Measurements from ENCODE around the gene UPK3BL2.
A peak's percentile ranks its signal among the peaks of the same experiment; 100 is the strongest.
"Not testable (repeated sequence)": the region's sequence is repeated elsewhere in the genome, so short reads cannot be mapped to it uniquely, and the experiment has no call there.

UPK3BL2 gene

GRCh38 chr7:102544372-102544771 is 876 bp upstream of the UPK3BL2 start:
- not testable (repeated sequence) for H3K4me3 Mint-ChIP-seq; DNase-seq; H3K36me3 Mint-ChIP-seq (ENCODE audit: low read depth); H3K4me1 Mint-ChIP-seq; H3K9me3 Mint-ChIP-seq; H3K27me3 Mint-ChIP-seq; ATAC-seq; H3K27ac Mint-ChIP-seq

- H3K27ac Mint-ChIP-seq; H3K9me3 Mint-ChIP-seq; H3K4me3 Mint-ChIP-seq; DNase-seq; H3K27me3 Mint-ChIP-seq; ATAC-seq; H3K36me3 Mint-ChIP-seq (ENCODE audit: low read depth); H3K4me1 Mint-ChIP-seq: not testable (repeated sequence)
Observed at GRCh38 chr7:102542771-102543170, 725 bp downstream of the UPK3BL2 start.

- H3K4me1 Mint-ChIP-seq; H3K9me3 Mint-ChIP-seq; ATAC-seq; H3K36me3 Mint-ChIP-seq (ENCODE audit: low read depth); H3K4me3 Mint-ChIP-seq; DNase-seq; H3K27me3 Mint-ChIP-seq; H3K27ac Mint-ChIP-seq: not testable (repeated sequence)
Observed at GRCh38 chr7:102542083-102542482, 1.4 kb downstream of the UPK3BL2 start.

DNA sequence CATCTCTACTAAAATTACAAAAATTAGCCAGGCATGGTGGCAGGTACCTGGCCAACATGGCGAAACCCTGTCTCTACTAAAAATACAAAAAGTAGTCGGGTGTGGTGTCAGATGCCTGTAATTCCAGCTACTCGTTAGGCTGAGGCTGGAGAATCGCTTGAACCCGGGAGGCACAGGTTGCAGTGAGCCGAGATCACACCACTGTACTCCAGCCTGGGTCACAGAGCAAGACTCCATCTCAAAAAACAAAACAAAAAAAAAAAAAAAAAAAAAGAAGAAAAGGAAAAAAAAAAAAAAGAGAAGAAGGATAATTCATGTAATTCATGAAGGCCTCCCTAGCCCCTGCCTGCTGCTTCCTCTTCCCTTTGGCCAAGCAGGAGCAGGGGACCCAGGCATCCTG is 2.9 kb downstream of the UPK3BL2 start:
- not testable (repeated sequence) for H3K27ac Mint-ChIP-seq; DNase-seq; ATAC-seq; H3K9me3 Mint-ChIP-seq; H3K36me3 Mint-ChIP-seq (ENCODE audit: low read depth); H3K4me3 Mint-ChIP-seq; H3K4me1 Mint-ChIP-seq; H3K27me3 Mint-ChIP-seq

DNA sequence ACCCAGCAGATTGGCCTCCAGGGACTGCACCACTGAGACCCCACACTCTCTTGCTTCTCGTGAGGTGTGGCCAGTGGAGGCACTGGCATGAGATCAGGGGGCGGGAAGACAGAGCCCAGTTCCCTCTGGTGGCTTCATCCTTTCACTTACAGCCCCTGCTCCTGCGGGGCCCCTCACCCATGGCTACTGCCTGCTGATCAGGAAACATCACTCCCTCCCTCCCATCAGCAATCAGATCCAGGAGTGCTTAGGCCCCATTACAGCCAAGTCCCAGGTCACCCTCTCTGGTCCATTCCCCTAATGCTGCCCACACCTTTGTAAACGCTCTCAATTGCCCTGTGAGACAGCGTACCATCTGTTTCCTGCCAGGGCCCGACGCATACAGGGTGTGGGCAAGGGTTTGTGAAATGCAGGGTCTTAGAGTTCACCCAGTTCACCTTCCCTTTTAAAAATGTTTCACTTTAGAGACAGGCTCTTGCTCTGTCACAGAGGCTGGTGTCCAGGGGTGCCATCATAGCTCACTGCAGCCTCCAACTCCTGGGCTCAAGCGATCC is 8.4 kb downstream of the UPK3BL2 start:
- H3K36me3 Mint-ChIP-seq (ENCODE audit: low read depth); H3K27me3 Mint-ChIP-seq: not testable (repeated sequence)

DNA sequence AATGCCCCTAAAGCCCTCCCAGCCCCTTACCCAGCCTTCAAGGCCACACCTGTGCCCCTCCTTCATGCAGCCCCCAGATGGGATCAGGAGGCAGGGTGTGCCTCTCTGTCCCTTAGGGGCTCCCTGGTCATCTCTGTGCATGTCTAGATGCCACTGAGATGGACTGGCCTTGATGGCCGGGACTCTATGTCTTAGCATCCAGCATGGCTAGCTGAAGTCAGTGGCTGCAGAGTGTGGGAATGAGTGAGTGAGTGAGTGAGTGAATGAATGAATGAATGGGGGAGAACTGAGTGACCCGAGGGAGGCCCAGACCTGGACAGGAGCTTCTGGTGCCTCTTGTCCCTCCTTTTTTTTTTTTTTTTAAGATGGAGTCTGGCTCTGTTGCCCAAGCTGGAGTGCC is 11.4 kb downstream of the UPK3BL2 start:
- H3K27ac Mint-ChIP-seq; H3K36me3 Mint-ChIP-seq (ENCODE audit: low read depth); H3K27me3 Mint-ChIP-seq; H3K4me1 Mint-ChIP-seq; DNase-seq; H3K4me3 Mint-ChIP-seq; ATAC-seq; H3K9me3 Mint-ChIP-seq: not testable (repeated sequence)

More for the DNA sequence above, 8.4 kb downstream of the UPK3BL2 start:
- not testable (repeated sequence) for H3K9me3 Mint-ChIP-seq, DNase-seq, H3K4me1 Mint-ChIP-seq, H3K27ac Mint-ChIP-seq, H3K4me3 Mint-ChIP-seq, ATAC-seq

- H3K27me3 Mint-ChIP-seq; ATAC-seq; H3K36me3 Mint-ChIP-seq (ENCODE audit: low read depth); H3K4me3 Mint-ChIP-seq; H3K9me3 Mint-ChIP-seq; H3K27ac Mint-ChIP-seq; H3K4me1 Mint-ChIP-seq; DNase-seq: not testable (repeated sequence)
Observed at GRCh38 chr7:102531583-102531982, 11.9 kb downstream of the UPK3BL2 start.

- not testable (repeated sequence) for DNase-seq; H3K4me3 Mint-ChIP-seq; H3K4me1 Mint-ChIP-seq; H3K27ac Mint-ChIP-seq; H3K9me3 Mint-ChIP-seq; ATAC-seq; H3K27me3 Mint-ChIP-seq; H3K36me3 Mint-ChIP-seq (ENCODE audit: low read depth)
Observed at GRCh38 chr7:102527822-102528793, 15.4 kb downstream of the UPK3BL2 start.

GRCh38 chr7:102527182-102527581 is 16.3 kb downstream of the UPK3BL2 start:
- not testable (repeated sequence) for ATAC-seq; H3K27ac Mint-ChIP-seq; H3K4me1 Mint-ChIP-seq; H3K36me3 Mint-ChIP-seq (ENCODE audit: low read depth); H3K27me3 Mint-ChIP-seq; H3K9me3 Mint-ChIP-seq; DNase-seq; H3K4me3 Mint-ChIP-seq

DNA sequence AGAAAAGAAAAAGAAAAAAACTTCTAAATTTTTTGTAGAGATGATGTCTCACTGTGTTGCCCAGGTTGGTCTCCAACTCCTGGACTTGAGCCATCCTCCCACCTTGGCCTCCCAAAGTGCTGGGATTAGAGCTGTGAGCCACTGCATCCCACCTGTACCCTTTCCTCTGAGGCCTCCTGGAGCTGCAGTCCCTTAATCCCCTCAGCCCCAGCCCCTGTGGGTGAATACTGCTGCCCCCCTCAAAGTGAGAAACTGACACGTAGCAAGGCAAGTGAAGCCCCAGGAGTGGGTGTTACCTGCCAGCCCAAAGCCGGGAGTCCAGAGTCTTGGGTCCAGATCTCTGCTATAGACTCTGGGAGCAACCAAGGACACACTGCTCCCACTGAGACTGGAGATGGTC is 18.7 kb downstream of the UPK3BL2 start:
- not testable (repeated sequence) for ATAC-seq; H3K9me3 Mint-ChIP-seq; H3K27ac Mint-ChIP-seq; H3K36me3 Mint-ChIP-seq (ENCODE audit: low read depth); H3K27me3 Mint-ChIP-seq; DNase-seq; H3K4me1 Mint-ChIP-seq; H3K4me3 Mint-ChIP-seq

GRCh38 chr7:102520797-102521196 is 22.7 kb downstream of the UPK3BL2 start:
- not testable (repeated sequence) for H3K27me3 Mint-ChIP-seq; H3K27ac Mint-ChIP-seq; H3K9me3 Mint-ChIP-seq; H3K36me3 Mint-ChIP-seq (ENCODE audit: low read depth); DNase-seq; H3K4me1 Mint-ChIP-seq; H3K4me3 Mint-ChIP-seq; ATAC-seq

DNA sequence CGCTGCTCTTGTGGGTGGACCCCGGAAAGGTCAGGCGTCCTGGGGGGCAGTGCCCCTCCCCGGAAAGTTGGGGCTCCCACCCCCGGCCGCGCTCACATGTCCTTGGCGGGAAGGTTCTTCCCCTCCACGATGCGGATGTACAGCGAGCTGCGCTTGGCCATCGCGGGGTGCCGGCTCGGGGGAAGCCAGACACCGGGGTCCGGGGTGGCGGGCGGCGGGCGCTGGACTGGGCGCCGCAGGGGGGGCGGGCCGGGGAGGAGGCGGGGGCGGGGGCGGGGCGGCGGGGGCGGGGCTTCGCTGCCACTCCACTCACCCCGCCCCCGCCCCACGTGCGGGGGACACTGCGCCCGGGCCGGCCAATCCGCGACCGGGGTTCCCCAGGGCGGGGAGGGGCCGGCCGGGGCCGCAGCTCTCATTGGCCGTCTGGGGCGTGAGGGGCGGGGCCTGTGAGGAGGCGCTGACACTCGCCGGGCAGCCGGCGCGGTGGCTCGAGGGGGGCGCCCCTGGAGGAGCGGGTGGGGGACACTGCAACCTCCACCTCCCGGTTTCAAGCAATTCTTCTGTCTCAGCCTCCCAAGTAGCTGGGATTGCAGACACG is 25.8 kb downstream of the UPK3BL2 start, which contains the start of gene RASA4B:
RASA4B (minus strand) TSS at position 228 of the 598 bp plus-strand sequence; CDS start at position 161, 67 bp downstream.
- H3K27me3 Mint-ChIP-seq; H3K4me3 Mint-ChIP-seq; DNase-seq; H3K9me3 Mint-ChIP-seq; H3K36me3 Mint-ChIP-seq (ENCODE audit: low read depth); H3K27ac Mint-ChIP-seq; H3K4me1 Mint-ChIP-seq: not testable (repeated sequence)
- ATAC-seq = peak; percentile 85

DNA sequence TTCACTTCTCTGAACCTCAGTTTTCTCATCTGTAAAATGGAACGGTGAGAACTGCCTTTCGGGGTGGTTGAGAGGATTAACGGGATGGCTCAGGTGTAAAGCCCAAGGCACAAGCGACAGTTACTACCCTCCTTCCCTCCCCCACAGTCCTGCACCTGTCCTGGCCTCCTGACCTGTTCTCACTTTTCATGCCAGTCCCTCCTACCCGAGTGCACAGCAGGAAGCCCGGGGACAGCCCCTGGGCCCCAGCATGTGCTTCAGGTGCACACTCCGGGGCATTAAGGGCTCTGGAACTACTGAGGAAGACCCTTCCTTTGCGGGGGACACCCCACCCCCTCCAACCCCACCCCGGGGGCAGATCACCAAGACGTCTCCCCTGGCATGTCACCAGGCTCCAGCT is 26.5 kb downstream of the UPK3BL2 start:
- not testable (repeated sequence) for H3K4me1 Mint-ChIP-seq; H3K9me3 Mint-ChIP-seq; H3K36me3 Mint-ChIP-seq (ENCODE audit: low read depth); H3K27ac Mint-ChIP-seq; DNase-seq; H3K27me3 Mint-ChIP-seq; H3K4me3 Mint-ChIP-seq
- peak; percentile 14 for ATAC-seq

DNA sequence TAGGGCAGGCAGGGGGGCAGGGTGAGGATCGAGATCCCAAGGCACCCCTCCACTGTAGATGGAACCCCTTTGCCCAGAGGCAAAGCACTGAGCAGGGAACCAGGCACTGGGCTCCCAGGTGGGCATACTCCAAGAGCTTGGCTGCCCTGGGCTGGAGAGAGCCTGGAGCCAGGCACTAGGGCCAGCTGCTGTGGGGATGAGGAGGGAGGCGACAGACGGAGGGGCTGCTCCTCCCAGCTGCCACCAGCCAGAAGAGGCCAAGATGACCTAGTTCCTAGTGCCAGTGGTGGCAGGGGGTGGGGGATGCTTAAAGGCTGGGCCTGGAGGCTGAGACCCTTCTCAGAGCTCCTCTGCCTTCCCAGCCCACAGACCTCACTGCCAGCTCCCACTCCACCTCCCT is 27.6 kb downstream of the UPK3BL2 start:
- not testable (repeated sequence) for H3K27ac Mint-ChIP-seq, ATAC-seq

More for the DNA sequence above, 27.6 kb downstream of the UPK3BL2 start:
- not testable (repeated sequence) for H3K36me3 Mint-ChIP-seq (ENCODE audit: low read depth); H3K4me1 Mint-ChIP-seq; DNase-seq; H3K4me3 Mint-ChIP-seq; H3K27me3 Mint-ChIP-seq; H3K9me3 Mint-ChIP-seq
